Stomach smooth muscle (tissue), 2 donors: ENCODE data around the gene TRAPPC10.

ENCODE experiments used
- H3K27ac ChIP-seq: one replicate; pipeline ENCODE4 v1.7.0; 2013; ENCODE audit warnings: mild to moderate bottlenecking, low read length, inconsistent platforms
- H3K27me3 ChIP-seq, 2 donors: one replicate each; pipeline ENCODE4 v1.7.0; 2013; ENCODE audit warnings: low read length in 2 of 2; ENCODE audit not compliant: insufficient read depth in 2 of 2, control insufficient read depth in 1 of 2
- H3K36me3 ChIP-seq, 2 donors: one replicate each; pipeline ENCODE4 v1.7.0; 2013; ENCODE audit warnings: low read length in 2 of 2; ENCODE audit not compliant: control insufficient read depth in 2 of 2, insufficient read depth in 2 of 2
- H3K4me1 ChIP-seq: one replicate; pipeline ENCODE4 v1.7.0; 2013; ENCODE audit warnings: low read length; ENCODE audit not compliant: control insufficient read depth, insufficient read depth
- H3K4me3 ChIP-seq, 2 donors: one replicate each; pipeline ENCODE4 v1.7.0; 2013; ENCODE audit warnings: low read length in 2 of 2
- H3K9ac ChIP-seq, 2 donors: one replicate each; pipeline ENCODE4 v1.7.0; 2013; ENCODE audit warnings: low read length in 2 of 2, mild to moderate bottlenecking in 1 of 2
- H3K9me3 ChIP-seq, 2 donors: one replicate each; pipeline ENCODE4 v1.7.0; 2013; ENCODE audit warnings: low read length in 2 of 2; ENCODE audit not compliant: control insufficient read depth in 2 of 2
- donor health status: healthy.
- donor health status: Pancreatic carcinoma.

Gene TRAPPC10

DNA sequence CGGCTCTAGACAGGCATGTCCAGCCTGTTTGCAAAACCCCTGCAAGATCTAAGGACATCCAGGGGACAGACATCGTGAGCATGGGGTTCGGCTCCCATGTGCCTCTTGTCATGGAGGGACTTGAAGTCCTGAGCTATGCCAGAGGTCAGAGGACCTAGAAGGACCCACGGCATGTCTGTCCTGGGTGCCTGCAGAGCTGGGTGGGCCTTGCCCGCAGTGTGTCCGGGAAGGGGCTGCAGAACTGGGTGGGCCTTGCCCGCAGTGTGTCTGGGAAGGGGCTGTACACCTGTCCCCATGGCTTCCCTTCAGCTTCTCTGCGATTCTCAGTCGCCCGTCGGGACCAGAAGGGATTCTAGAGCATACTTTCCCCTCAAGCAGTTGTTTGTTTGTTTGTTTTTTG, 20.0 kb upstream of the TRAPPC10 start:
- no peak overlapping the region for H3K4me3 ChIP-seq
- no peak overlapping the region for H3K9ac ChIP-seq
- H3K9me3 ChIP-seq, result no peaks in the 10 kb centered on the region
- no peaks in the 10 kb centered on the region for H3K27me3 ChIP-seq
- no peak overlapping the region for H3K27ac ChIP-seq
- no peaks in the 10 kb centered on the region for H3K4me1 ChIP-seq
- no peaks in the 10 kb centered on the region for H3K36me3 ChIP-seq

DNA sequence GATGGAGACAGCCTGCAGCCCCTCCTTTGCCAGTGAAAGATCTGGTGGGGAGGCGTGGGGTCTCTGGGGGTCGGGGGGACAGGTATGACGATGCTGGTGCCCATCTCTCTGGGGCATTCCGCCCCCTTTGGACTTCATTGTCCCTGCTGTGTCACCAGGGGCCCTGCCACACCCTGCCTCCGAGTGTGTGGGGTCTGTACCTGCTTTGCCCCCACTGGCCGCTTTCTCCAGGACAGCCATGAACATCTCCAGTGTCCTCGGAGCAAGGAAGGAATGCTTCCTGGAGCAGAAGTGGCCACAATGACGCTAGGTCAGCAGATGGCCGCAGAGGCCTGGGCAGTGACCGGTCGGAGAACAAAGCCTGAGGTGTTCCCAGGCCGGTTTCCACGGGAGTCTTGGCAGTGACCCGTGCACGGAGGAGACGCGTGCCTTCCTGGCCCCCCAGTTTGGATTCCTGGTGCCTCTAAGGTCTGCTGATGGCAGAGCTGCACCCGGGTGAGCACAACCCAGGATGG, 18.6 kb upstream of the TRAPPC10 start:
- H3K36me3 ChIP-seq, result no peaks in the 10 kb centered on the region
- H3K4me3 ChIP-seq, result no peak overlapping the region
- no peaks in the 10 kb centered on the region for H3K9me3 ChIP-seq
- no peaks in the 10 kb centered on the region for H3K27me3 ChIP-seq
- H3K4me1 ChIP-seq, result no peaks in the 10 kb centered on the region
- H3K27ac ChIP-seq, result no peak overlapping the region
- H3K9ac ChIP-seq, result no peak overlapping the region

DNA sequence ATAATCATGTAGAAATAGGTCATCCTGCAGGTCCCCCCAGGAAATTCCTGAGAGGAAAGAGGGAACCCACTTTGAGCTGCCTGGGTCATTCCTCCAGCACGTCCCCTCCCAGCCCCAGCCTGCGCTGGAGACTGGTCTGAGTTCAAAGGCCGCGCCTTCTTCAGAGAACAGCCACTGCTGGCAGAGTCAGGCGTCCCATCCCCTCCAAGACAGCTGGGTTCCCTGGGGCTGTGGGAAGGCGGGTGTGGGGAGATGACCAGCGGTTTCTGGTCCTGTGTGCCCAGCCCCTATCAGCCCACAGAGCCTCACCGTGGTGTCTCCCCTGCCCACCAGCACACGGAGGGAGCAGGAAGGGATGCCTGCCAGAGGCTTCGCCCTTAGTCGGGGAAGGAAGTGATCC, 18.0 kb upstream of the TRAPPC10 start:
- H3K36me3 ChIP-seq, result no peaks in the 10 kb centered on the region
- H3K4me3 ChIP-seq, result no peak overlapping the region
- no peaks in the 10 kb centered on the region for H3K27me3 ChIP-seq
- no peaks in the 10 kb centered on the region for H3K4me1 ChIP-seq
- no peaks in the 10 kb centered on the region for H3K9me3 ChIP-seq
- no peak overlapping the region for H3K9ac ChIP-seq
- H3K27ac ChIP-seq, result no peak overlapping the region

DNA sequence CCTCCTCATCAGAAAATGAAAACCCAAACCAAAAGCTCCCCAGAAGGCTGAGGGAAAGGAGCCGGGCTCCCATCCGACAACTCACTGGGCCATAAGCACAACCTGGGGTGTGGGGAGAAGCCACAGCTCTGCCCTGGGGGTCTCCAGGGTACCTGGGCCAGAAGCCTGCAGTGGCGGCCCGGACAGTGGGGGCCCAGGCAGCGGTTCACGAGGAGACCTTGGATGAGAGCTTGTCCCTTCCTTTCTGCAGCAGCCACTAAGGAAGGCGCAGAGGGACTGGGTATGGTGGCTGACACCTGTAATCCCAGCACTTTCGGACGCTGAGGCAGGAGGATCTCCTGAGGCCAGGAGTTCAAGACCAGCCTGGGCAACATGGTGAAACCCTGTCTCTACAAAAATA, 17.5 kb upstream of the TRAPPC10 start:
- Histone ChIP-seq H3K9me3 (no peaks in the 10 kb centered on the region), H3K27ac (no peak overlapping the region)

DNA sequence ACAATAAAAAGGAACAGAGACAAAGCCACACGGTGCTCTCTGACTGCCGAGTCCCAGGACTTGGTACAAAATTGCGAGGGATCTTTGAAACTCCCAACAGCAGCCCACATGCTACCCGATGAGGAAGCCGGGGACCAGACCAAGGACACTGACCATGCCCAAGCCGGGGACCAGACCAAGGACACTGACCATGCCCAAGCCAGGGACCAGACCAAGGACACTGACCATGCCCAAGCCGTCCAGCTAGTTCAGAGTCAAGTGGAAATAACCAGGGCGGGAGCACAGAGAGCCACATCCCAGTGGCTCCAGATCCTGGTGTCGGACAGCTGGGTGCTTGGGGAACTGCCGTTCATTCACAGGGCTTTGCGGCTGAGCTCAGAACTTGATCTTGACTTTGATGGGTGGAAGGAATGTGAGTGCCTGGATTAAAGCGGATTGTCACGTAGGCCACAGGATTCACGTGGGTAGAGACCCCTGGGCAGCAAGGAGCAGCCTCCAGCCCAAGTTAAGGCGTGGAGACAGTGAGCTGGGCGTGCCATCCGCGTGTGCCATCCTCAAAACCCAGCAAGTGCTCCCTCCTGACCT, 16.5 kb upstream of the TRAPPC10 start:
- Histone ChIP-seq H3K9ac (no peak overlapping the region), H3K27ac (no peak overlapping the region), H3K36me3 (no peaks in the 10 kb centered on the region), H3K9me3 (no peaks in the 10 kb centered on the region), H3K27me3 (no peaks in the 10 kb centered on the region), H3K4me1 (no peaks in the 10 kb centered on the region), H3K4me3 (no peak overlapping the region)

More for the DNA sequence above, 17.5 kb upstream of the TRAPPC10 start:
- Histone ChIP-seq H3K4me3 (no peak overlapping the region), H3K27me3 (no peaks in the 10 kb centered on the region), H3K9ac (no peak overlapping the region), H3K36me3 (no peaks in the 10 kb centered on the region), H3K4me1 (no peaks in the 10 kb centered on the region)

DNA sequence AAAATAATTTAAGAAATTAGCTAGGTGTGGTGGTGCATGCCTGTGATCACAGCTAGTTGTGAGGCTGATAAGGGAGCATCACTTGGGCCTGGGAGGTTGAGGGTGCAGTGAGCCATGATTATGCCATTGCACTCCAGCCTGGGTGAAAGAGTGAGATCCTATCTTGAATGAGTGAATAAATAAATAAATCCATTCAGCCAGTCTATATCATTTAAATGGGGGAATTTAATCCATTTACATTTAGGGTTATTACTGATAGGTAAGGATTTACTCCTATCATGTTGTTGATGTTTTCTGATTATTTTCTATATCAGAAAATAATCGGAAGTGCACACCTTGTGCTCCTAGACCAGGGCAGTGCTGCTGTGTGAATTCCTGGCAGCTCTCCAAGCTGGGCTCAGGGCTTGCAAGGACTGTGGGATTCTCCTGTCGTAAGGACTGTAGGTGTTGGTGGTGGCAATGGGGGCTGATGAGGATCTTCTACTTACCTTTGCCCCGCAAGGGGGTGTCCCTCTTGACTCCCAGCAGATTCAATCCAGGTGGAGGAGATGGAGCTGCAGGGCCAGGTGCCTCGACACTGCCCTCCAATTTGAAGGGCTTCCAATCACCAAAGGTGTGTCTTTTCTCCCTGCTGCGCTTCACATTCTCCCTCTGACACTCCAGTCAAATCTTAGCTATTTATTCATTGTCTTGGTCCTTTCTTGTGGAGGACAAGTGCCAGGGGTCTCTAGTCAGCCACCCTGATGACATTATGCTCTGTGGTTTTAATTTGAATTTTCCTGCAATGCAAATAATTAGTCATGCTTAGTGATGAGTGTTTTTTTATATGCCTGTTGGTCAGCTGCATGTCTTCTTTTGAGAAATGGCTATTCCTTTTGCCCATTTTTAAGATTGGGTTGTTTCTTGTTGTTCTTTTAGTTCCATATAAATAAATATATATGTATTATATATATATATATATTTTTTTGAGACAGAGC, 14.1 kb upstream of the TRAPPC10 start:
- no peaks in the 10 kb centered on the region for H3K9me3 ChIP-seq
- no peaks in the 10 kb centered on the region for H3K36me3 ChIP-seq
- no peaks in the 10 kb centered on the region for H3K4me1 ChIP-seq
- no peaks in the 10 kb centered on the region for H3K27me3 ChIP-seq
- no peak overlapping the region for H3K9ac ChIP-seq
- no peak overlapping the region for H3K4me3 ChIP-seq
- H3K27ac ChIP-seq, result no peak overlapping the region

DNA sequence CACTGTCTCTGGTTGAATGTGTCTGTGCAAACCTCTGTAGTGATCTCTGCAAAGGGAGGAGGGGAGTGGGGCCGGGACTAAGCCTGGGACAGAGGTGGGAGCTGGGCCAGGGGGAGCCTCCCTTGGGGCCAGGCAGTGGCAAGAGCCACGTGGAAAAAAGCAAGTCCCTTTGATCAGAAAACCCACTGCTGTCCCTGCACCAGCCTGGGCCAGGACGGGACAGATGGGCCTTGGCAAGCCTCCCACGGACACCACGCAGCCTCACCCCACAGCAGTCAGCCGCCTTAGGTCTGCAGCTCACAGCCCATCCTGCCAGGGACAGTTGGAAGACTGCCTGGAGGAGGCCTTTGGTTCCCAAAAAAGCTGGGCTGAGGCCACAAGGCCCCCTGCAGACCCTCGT, 11.7 kb upstream of the TRAPPC10 start:
- Histone ChIP-seq H3K36me3 (no peaks in the 10 kb centered on the region), H3K4me3 (no peak overlapping the region), H3K27ac (no peak overlapping the region), H3K9me3 (no peaks in the 10 kb centered on the region), H3K9ac (no peak overlapping the region), H3K27me3 (no peaks in the 10 kb centered on the region), H3K4me1 (no peaks in the 10 kb centered on the region)

DNA sequence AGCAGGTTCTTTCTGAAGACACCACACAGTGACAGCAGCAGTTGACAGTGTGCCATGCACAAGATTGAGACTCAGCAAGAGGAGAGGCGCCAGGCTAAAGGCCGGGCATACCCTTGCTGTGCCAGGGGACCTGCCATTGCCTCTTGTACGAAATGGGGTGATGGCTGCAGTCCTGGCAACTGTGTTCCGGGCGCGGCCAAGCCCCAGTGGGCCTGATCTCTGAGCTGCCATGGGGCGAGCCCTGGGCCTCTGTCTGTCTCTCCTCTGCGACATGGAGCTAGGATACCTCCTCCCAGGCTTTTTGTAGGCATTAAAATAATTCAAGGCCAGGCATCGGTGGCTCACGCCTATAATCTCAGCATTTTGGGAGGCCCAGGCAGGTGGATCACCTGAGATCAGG, 9.6 kb upstream of the TRAPPC10 start:
- Histone ChIP-seq H3K36me3 (no peaks in the 10 kb centered on the region), H3K9me3 (no peaks in the 10 kb centered on the region), H3K4me1 (peaks cover 13% of the 10 kb centered on the region), H3K9ac (no peak overlapping the region), H3K27me3 (no peaks in the 10 kb centered on the region), H3K27ac (no peak overlapping the region), H3K4me3 (no peak overlapping the region)

DNA sequence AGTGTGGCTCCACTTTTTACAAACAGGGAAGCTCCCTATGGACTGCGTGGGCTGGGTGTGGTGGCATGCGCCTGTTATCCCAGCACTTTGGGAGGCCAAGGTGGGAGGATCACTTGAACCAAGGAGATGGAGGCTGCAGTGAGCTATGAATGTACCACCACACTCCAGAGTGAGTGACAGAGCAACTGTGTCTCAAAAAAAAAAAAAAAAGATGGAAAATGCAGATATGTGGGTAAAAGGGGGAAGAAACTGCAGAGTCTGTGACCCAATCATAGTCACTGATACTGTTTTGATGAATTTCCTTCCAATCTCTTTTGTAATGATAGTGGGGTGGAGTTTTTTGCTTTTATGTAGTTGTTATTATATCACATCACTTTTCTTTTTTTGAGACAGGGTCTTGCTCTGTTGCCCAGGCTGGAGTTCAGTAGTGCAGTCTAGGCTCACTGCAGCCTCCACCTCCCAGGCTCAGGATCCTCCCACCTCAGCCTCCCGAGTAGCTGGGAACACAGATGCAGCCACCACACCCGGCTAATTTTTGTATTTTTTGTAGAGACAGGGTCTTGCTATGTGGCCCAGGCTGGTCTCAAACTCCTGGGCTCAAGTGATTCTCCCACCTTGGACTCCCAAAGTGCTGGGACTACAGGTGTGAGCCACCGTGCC, 8.7 kb upstream of the TRAPPC10 start:
- H3K27me3 ChIP-seq, result no peaks in the 10 kb centered on the region
- H3K9me3 ChIP-seq, result no peaks in the 10 kb centered on the region
- H3K9ac ChIP-seq, result no peak overlapping the region
- H3K4me1 ChIP-seq, result peaks cover 13% of the 10 kb centered on the region
- no peaks in the 10 kb centered on the region for H3K36me3 ChIP-seq
- no peak overlapping the region for H3K27ac ChIP-seq
- no peak overlapping the region for H3K4me3 ChIP-seq

DNA sequence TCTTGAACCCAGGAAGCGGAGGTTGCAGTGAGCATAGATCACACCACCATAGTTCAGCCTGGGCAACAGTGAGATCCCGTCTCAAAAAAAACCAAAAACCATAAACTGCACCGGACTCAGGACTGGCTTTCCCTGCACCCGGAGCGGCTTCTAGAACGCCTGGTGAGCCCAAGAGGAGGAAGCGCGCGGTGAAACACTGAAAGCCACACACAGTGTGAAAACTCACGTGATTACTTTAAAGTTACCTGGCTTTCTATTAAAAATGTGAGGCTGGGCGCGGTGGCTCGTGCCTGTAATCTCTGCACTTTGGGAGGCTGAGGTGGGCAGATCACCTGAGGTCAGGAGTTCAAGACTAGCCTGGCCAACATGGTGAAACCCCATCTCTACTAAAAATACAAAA, 7.0 kb upstream of the TRAPPC10 start:
- Histone ChIP-seq H3K36me3 (no peaks in the 10 kb centered on the region), H3K9me3 (no peaks in the 10 kb centered on the region), H3K27me3 (no peaks in the 10 kb centered on the region), H3K4me1 (peaks cover 13% of the 10 kb centered on the region), H3K9ac (no peak overlapping the region), H3K27ac (no peak overlapping the region), H3K4me3 (no peak overlapping the region)
